Measurements from ENCODE around the gene EMID1.

The EMID1 gene

GRCh38 chr22:29158546-29158945, 47.1 kb upstream of the EMID1 start:
- ChIA-PET POLR2A (no interaction called here), CTCF (interaction anchor here (0.6 kb wide), 1 partner anchor 298 kb away, joined by 9 read pairs; no protein-coding TSS in a partner anchor)
- Histone ChIP-seq H3K36me3 (ENCODE audit: control insufficient read depth in 2 of 2, insufficient read depth in 1 of 2, low read length in 2 of 2) (no peaks in the 10 kb centered on the region), H3K9me3 (ENCODE audit: control insufficient read depth, insufficient read depth, low read depth, low read length) (no peaks in the 10 kb centered on the region), H3K4me3 (ENCODE audit: low read depth, low read length) (no peak overlapping the region), H3K27ac (ENCODE audit: extremely low read depth, low read depth, low read length) (no peak overlapping the region), H3K4me1 (ENCODE audit: control insufficient read depth, insufficient read depth, low read length) (no peaks in the 10 kb centered on the region)
- TF ChIP-seq ZNF341 (tag by site-specific recombination; IDR thresholded peaks at IDR 0.05; ENCODE audit: low read depth) = no peak
- TF ChIP-seq ZNF837 (tag by site-specific recombination; IDR thresholded peaks at IDR 0.05) = no peak
- TF ChIP-seq ZNF2 (tag by site-specific recombination; IDR thresholded peaks at IDR 0.05) = no peak
- TF ChIP-seq ZNF658 (tag by site-specific recombination; IDR thresholded peaks at IDR 0.05) = no peak
- no peak for TF ChIP-seq ZNF138 (tag by site-specific recombination; IDR thresholded peaks at IDR 0.05; ENCODE audit: borderline replicate concordance)
- TF ChIP-seq ZBTB11 (tag by site-specific recombination; conservative IDR thresholded peaks at IDR 0.05; ENCODE audit: low read depth) = no peak
- TF ChIP-seq ZBTB7A (tag by site-specific recombination; IDR thresholded peaks at IDR 0.05; ENCODE audit: low read depth) = no peak
- no peak for TF ChIP-seq ZNF133 (tag by site-specific recombination; IDR thresholded peaks at IDR 0.05)

- Histone ChIP-seq H3K9me3 (ENCODE audit: control insufficient read depth, insufficient read depth, low read depth, low read length) (no peaks in the 10 kb centered on the region), H3K4me1 (ENCODE audit: control insufficient read depth, insufficient read depth, low read length) (no peaks in the 10 kb centered on the region), H3K27ac (ENCODE audit: extremely low read depth, low read depth, low read length) (no peak overlapping the region), H3K36me3 (ENCODE audit: control insufficient read depth in 2 of 2, insufficient read depth in 1 of 2, low read length in 2 of 2) (no peaks in the 10 kb centered on the region), H3K4me3 (ENCODE audit: low read depth, low read length) (no peak overlapping the region)
- TF ChIP-seq ZNF23 (tag by site-specific recombination; IDR thresholded peaks at IDR 0.05; ENCODE audit: borderline replicate concordance) (no peak), ZNF518A (tag by site-specific recombination; conservative IDR thresholded peaks at IDR 0.05; ENCODE audit: low read depth) (no peak), ZBTB6 (tag by site-specific recombination; IDR thresholded peaks at IDR 0.05) (no peak), EGR2 (tag by site-specific recombination; IDR thresholded peaks at IDR 0.05; ENCODE audit: low read depth) (no peak), ZNF311 (tag by site-specific recombination; IDR thresholded peaks at IDR 0.05; ENCODE audit: borderline replicate concordance) (no peak)
- CTCF ChIA-PET = interaction anchor here (0.7 to 2.8 kb wide), 3 partner anchors 9 to 347 kb away, joined by 4 to 13 read pairs (median 5); no protein-coding TSS in a partner anchor
- POLR2A ChIA-PET = no interaction called here
These were observed 41.9 kb upstream of the EMID1 start for GRCh38 chr22:29163808-29164207.
